Ascending aorta (tissue), 2 donors: Measurements from ENCODE around the gene SERPINB2. TPM values are rescaled to one million over a fixed set of nuclear protein-coding genes. Genes with fewer than 3 reads are reported as not detected.

Source experiments
- DNase-seq, 2 donors: peaks; one replicate each; pipeline ENCODE4 v3.0.0-alpha.2; 2019; ENCODE audit warnings: low spot score in 2 of 2
- H3K27ac ChIP-seq, 2 donors: fragments of 200-600 bp; sonication (generic); one replicate each; pipeline ENCODE4 v1.5.1; 2016 to 2017; ENCODE audit warnings: mild to moderate bottlenecking in 1 of 2
- H3K27me3 ChIP-seq: fragments of 200-600 bp; sonication (generic); one replicate; pipeline ENCODE4 v1.5.1; 2017
- H3K36me3 ChIP-seq, 2 donors: fragments of 200-600 bp; sonication (generic); one replicate each; pipeline ENCODE4 v1.5.1; 2016
- H3K4me1 ChIP-seq, 2 donors: fragments of 200-600 bp; sonication (generic); one replicate each; pipeline ENCODE4 v1.5.1; 2016 to 2017; ENCODE audit warnings: mild to moderate bottlenecking in 1 of 2
- H3K4me3 ChIP-seq, 2 donors: fragments of 200-600 bp; sonication (generic); one replicate each; pipeline ENCODE4 v1.5.1; 2016 to 2017; ENCODE audit warnings: mild to moderate bottlenecking in 1 of 2
- H3K9me3 ChIP-seq, 2 donors: fragments of 200-600 bp; sonication (generic); one replicate each; pipeline ENCODE4 v1.5.1; 2016
- CTCF ChIP-seq, 3 experiments: fragments of 200-600 bp in 2 of 3; fragments of 450-650 bp in 1 of 3; sonication (generic) in 2 of 3; IDR thresholded peaks; one replicate each; pipeline ENCODE4 v1.5.1; 2016 to 2019; ENCODE audit warnings: antibody characterized with exemption in 3 of 3, mild to moderate bottlenecking in 1 of 3, moderate library complexity in 1 of 3
- intact Hi-C: fragments of 100-400 bp; cut with DNase I; formaldehyde crosslinking; loops from one replicate; pipeline ENCODE4 v1.15.1; 2023
- total RNA-seq: library from RNA; depleted of rRNA; stranded (reverse); fragments of >200 nt; gene quantifications from one replicate; pipeline ENCODE4 v1.1.0, GENCODE V29; 2016

SERPINB2 gene
- total RNA-seq, 1 donor from 2014 or later = not detected

- H3K27ac ChIP-seq = no peak overlapping the region
- DNase-seq = no peak
- H3K4me1 ChIP-seq = no peaks in the 10 kb centered on the region
- intact Hi-C loops = no loop called here
- no peaks in the 10 kb centered on the region for H3K27me3 ChIP-seq
- no peak for TF ChIP-seq CTCF (IDR thresholded peaks at IDR 0.05)
- H3K36me3 ChIP-seq = no peaks in the 10 kb centered on the region
- no peak overlapping the region for H3K4me3 ChIP-seq
- H3K9me3 ChIP-seq = no peaks in the 10 kb centered on the region
Observed at GRCh38 chr18:63878925-63879324, 8.6 kb upstream of the SERPINB2 start.

- Histone ChIP-seq H3K27me3 (no peaks in the 10 kb centered on the region), H3K27ac (no peak overlapping the region), H3K4me1 (no peaks in the 10 kb centered on the region), H3K9me3 (no peaks in the 10 kb centered on the region), H3K36me3 (no peaks in the 10 kb centered on the region), H3K4me3 (no peak overlapping the region)
- DNase-seq = no peak
- intact Hi-C loops = no loop called here
- TF ChIP-seq CTCF (IDR thresholded peaks at IDR 0.05) = no peak
Observed at GRCh38 chr18:63879709-63880108, 7.8 kb upstream of the SERPINB2 start.

- intact Hi-C loops = no loop called here
- no peak for TF ChIP-seq CTCF (IDR thresholded peaks at IDR 0.05)
- H3K36me3 ChIP-seq = no peaks in the 10 kb centered on the region
- no peaks in the 10 kb centered on the region for H3K27me3 ChIP-seq
- H3K27ac ChIP-seq = no peak overlapping the region
- no peak for DNase-seq
- H3K4me3 ChIP-seq = no peak overlapping the region
- H3K4me1 ChIP-seq = no peaks in the 10 kb centered on the region
- no peaks in the 10 kb centered on the region for H3K9me3 ChIP-seq
Observed at GRCh38 chr18:63881851-63882250, 5.7 kb upstream of the SERPINB2 start.

GRCh38 chr18:63882333-63883141 lies 5.0 kb upstream of the SERPINB2 start:
- Histone ChIP-seq H3K4me3 (no peak overlapping the region), H3K27ac (no peak overlapping the region), H3K36me3 (no peaks in the 10 kb centered on the region), H3K9me3 (no peaks in the 10 kb centered on the region), H3K27me3 (no peaks in the 10 kb centered on the region), H3K4me1 (no peaks in the 10 kb centered on the region)
- intact Hi-C loops = no loop called here
- TF ChIP-seq CTCF (IDR thresholded peaks at IDR 0.05) = no peak
- DNase-seq = no peak

- no peaks in the 10 kb centered on the region for H3K36me3 ChIP-seq
- no peaks in the 10 kb centered on the region for H3K27me3 ChIP-seq
- no peaks in the 10 kb centered on the region for H3K9me3 ChIP-seq
- no peak overlapping the region for H3K4me3 ChIP-seq
- DNase-seq = no peak
- TF ChIP-seq CTCF (IDR thresholded peaks at IDR 0.05) = no peak
- H3K4me1 ChIP-seq = no peaks in the 10 kb centered on the region
- intact Hi-C loops = no loop called here
- no peak overlapping the region for H3K27ac ChIP-seq
Observed at GRCh38 chr18:63883617-63884016, 3.9 kb upstream of the SERPINB2 start.
